Activated CD8-positive, alpha-beta memory T cell treated with anti-CD3 and anti-CD28 coated beads, Interleukin-2, amount 50 U/mL, for 1 hour (primary cell): ENCODE results near the gene BPIFB2.
"Not testable (repeated sequence)": the region's sequence is repeated elsewhere in the genome, so short reads cannot be mapped to it uniquely, and the experiment has no call there.

Experiments used
- DNase-seq: peaks from one replicate; pipeline ENCODE4 v3.0.0-alpha.2; 2020; ENCODE audit errors: extremely low read depth

The BPIFB2 gene

DNA sequence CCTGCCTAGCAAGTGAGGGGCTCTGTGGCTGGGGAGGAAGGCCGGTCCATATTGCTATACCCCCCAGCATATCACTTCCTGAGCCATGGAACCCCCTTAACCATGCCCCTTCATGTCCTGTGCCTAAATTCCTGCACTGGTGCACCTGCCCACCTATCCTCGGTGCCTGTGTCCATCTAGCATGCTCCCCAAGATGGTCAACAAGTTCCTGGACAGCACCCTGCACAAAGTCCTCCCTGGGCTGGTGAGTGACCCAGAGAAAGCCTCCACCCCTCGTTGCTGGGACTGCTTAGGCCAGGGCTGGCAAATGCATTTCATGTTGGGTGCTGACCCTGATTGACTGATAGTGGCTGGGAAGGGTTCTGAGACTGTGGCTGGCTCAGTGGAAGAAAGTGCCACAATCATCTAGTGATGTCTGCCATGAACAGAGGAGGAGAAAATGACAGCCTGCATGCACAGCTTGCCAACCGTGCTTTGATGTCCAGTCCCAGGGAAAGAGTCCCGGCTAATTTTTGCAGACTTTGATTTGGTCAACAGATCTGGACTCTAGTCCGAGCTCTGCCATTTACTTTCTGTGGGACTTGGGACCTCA lies 27.5 kb downstream of the BPIFB2 start:
- DNase-seq = no peak

DNA sequence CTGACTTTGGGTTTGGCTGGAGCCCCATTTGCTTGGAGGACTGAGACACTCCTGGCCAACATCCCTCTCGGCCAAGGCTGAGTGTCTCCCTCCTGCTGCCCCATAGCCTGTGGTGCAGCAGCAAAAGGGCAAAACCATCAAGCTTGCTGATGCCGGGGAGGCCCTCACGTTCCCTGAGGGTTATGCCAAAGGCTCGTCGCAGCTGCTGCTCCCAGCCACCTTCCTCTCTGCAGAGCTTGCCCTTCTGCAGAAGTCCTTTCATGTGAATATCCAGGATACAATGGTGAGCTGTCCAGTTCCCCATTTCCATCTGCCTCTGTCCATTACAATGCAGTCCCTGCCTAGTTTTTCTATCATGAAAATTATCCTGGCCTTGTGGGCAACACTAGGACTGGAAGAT lies 30.0 kb downstream of the BPIFB2 start:
- DNase-seq = no peak

DNA sequence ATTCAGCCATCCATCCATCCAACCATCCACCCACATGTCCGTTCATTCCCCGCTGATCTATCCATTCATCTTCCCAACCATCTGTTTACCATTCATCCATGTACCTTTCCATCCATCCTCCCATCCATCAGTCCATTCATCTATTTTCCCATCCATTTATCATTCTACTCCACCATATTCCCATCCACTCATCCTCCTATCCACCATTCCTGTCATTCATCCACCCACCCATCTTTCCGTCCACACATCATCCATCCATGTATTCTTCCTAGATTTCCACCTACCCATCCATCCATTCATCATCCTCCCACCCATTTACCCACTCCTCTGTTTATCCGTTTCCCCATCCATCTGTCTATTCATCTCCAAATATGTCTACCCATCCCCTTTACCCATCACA lies 30.7 kb downstream of the BPIFB2 start:
- no peak for DNase-seq

DNA sequence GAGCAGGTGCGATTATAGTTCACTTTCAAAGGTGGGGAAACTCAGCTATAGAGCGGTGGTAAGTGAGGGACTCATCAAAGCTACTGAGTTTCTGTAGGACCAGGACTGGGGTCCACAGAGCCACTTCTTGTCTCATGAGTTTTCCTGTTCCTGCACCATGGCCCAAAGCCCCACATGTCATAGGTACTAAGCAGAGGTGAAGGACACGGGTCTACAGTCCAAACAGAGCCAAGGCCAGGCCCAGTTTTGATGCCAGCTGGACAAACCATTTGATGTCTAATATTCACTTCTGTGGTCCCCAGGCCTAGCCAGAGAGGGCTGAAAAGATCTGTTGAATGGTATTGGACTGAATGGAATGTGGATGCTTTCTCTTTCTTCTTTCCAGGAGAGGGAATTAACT lies 34.9 kb downstream of the BPIFB2 start:
- DNase-seq = no peak

DNA sequence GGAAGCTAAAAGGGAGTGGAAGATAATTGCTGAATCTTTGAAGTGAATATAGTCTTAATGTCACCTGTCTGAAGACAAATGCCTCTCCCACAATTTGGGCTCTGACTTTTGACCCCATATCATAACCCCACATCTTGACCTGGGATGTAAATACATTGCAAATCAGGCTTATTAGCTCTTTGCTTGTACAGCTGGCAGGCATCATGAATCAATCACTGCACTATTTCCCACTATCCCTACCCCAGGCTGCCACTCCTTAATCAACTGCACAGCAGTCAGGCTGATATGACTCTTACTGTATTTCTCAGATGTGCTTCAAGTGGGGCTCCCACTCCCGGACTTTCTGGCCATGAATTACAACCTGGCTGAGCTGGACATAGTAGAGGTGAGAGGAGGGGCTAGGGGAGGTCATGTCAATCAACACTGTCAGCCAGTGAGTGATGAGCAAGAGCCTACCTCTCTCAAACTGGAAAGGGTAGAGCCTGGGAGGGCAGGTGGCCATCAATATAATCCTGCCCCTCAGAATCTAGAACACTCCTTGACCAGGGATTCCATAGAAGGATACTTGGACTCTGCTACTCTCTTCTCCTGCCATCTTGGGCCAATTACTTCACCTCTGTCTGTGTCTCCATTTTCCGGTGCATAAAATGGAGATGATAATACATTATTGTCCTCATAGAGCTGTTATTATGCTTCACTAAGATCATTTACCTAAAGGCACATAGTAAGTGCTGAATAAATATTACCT lies 35.7 kb downstream of the BPIFB2 start:
- DNase-seq = no peak

DNA sequence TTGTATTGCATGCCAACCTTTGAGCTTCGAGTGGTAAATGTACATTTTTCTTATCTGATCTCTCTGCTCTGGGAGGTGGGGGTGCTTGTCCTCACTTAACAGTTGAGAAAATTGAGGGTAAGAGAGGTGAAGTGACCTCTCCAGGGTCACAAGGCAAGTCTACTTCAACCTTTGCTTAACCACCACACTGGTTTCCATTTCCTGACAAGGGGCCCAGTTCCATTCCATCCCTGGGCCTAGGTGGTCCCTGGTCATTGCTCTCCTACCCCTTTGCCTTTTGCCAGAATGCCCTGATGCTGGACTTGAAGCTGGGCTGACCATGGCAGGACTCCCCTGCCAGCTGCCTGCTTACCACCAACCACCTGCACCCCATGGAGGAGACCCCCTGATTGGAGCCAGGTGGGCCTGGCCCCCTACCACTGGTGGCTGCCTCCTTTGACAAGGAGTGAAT lies 36.3 kb downstream of the BPIFB2 start:
- no peak for DNase-seq

DNA sequence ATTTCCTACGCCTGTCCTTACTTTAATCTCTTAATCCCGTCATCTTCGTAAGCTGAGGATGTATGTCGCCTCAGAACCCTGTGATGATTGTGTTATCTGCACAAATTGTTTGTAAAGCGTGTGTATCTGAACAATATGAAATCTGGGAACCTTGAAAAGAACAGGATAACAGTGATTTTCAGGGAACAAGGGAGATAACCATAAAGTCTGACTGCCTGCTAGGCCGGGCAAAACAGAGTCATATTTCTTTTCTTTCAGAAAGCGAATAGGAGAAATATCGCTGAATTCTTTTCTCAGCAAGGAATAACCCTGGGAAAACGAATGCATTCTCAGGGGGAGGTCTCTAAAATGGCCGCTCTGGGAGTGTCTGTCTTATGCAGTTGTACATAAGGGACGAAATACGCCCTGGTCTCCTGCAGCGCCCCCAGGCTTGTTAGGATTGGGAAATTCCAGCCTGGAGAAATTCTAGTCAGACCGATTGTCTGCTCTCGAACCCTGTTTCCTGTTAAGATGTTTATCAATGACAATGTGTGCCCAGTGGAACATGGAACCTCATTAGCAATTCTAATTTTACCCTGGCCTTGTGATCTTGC lies 37.7 kb downstream of the BPIFB2 start:
- DNase-seq = not testable (repeated sequence)

DNA sequence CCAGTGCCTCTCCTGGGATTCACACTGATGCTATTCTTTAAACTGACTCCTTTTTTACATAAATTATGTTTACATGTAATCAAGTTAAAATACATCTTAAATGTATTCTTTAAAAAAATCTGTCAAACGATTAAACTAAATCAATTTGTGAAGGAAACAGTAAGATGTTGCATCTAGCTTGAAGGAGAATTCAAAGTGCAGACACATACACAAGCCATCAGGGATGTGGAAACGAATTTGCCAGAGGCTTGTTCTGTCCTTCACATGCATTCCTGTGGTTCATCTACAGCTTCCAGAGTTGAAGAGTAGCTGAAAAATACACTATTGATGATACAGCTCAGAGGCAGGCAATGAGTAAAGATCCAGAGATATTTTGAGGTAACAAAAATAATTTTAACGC lies 38.9 kb downstream of the BPIFB2 start:
- DNase-seq = no peak

DNA sequence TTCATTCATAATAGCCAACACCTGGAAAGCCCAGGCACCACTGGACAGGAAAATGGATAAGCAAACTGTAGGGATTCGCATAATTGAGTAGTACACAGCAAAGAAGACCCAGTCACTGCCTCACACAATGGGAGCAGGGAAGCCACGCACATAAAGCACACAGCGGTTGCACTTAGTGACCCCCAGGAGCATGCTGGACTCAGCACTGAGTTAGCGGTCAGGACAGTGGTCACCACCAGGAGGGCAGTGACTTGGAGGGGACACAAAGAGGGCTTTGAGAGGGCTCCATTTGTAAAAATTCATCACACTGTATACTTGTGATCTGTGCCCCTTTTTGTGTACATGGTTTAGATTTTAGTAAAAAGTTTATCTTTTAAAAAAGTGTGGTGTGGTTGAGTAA lies 43.8 kb downstream of the BPIFB2 start:
- DNase-seq = no peak

DNA sequence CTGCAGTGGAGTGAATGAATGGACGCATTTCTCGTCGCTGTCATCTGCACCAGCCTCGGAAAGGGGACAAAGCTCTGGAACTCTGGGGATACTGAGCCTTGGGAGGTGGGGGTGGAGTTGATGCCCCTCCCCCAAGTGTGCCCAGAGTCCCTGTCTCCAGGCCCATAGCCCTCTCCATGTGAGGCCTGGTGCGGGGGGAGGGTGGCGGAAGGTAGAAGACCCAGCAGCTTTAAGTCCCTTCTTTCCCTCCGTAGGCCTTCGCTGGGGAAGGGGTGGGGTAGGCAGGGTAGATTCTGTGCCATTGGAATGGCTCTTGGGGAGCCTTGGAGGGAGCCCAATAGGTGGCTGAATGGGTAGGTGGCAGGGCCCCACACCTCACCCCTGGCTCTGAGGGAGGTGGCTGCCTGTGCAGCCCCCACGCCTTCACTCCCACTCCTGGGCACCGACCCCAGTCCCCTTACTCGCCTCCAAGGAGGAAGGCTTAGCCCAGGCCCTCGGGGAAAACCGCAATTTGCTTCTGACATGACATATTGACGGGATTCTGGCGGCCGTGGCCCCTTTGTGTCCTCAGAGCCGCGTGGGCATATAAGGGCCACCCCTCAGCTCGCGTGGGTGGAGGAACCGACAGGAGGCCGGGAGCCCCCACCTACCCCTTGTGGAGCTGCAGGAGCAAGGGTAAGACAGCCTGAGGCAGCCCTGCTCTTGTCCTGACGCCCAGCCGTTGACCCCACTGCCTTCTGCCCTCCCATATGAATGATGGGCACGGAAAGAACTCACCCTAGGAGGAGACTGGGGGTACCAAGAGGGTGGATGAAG lies 46.0 kb downstream of the BPIFB2 start, which contains the start of gene BPIFB3:
BPIFB3 (plus strand) TSS at position 613 of the 816 bp plus-strand sequence. CDS start 1,533 bp downstream, outside the sequence.
- no peak for DNase-seq

DNA sequence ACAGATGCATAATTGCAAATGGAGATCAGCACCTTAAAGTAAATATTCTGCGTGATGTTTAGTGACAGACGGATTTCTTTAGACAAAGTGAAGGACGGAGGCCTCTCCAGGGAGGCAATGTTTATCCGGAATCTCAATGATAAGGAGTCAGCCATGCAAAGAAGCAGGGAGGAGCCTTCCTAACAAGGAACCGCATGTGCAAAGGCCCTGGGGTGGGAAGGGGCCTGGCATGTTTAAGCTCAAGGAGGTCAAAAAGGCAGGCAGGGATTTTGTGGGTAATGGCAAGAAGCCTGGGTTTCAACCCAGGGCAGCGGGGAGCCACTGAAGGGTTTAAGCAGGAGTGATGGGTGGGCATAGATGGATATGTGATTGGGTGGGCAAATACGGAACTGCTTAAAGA lies 46.9 kb downstream of the BPIFB2 start:
- no peak for DNase-seq

DNA sequence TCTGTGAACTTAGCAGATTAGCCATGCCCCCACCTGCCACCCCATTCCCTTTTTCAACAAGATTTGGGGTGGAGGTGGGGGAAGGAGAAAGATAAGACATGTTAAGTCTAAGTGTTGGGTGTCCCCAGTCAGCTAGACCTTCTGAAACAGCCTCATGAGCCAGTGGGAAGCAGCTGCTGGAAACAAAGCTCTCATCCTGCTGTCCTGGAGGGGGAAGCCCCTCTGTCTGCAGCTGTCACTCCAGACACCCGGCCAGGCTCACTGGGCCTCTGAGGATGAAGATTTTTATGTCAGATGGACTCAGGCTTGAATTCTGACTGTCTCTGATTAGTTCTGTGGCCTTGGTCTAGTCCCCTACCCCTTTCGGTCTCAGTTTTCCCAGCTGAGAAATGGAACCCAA lies 47.3 kb downstream of the BPIFB2 start:
- no peak for DNase-seq

DNA sequence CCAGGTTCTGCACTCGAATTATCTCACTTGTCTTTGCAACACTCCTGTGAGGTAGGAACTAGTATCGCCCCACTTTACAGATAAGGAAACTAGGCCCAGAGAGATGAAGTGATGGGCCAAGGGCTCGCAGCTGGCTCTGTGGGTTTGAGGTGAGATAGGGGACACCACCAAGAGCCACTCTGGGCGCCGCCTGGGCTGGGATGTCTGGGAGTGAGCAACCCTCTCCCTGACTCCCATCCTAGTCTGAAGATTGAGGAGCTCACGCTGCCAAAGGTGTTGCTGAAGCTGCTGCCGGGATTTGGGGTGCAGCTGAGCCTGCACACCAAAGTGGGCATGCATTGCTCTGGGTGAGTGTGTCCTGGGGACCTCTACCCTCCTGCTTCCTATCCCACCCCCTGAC lies 51.6 kb downstream of the BPIFB2 start:
- no peak for DNase-seq

DNA sequence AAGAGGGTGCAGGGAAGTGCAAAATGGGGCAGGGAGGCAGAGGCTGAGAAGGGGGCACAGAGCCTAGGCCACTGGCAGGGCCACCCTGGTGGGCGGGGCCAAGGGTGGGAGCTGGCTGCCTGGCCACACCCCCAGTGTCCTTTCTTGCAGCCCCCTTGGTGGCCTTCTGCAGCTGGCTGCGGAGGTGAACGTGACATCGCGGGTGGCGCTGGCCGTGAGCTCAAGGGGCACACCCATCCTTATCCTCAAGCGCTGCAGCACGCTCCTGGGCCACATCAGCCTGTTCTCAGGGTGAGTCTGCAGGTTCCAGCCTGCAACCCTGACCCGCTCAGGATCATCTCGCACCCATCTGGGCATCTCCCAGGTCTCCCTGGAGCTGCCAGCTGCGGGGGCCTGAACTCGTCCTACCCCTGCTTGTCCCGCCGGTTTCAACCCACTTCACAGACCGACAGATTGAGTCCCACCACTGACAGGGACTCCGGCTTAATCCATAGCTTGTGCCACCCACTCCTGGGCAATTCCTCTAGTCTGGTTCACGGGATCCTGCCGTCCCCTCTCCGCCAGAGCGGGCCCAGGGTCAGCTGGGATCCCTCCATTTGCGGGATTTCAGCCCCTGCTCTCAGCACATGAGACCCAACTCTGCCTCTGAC lies 52.4 kb downstream of the BPIFB2 start:
- no peak for DNase-seq

DNA sequence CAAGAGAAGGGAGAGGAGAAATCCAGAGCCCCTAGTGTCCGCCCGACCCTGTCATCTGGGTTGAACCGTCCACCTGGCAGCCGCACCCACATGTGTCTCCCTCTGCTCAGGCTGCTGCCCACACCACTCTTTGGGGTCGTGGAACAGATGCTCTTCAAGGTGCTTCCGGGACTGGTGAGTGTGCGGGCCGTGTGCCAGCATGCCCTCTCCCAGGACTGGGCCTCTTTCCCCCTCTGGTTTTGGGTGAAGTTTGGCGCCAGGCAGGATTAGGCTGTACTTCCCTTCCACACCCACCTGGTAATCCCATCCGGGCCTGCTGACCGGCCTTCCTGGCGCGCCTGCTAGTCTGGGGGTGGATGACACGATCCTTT lies 54.1 kb downstream of the BPIFB2 start:
- no peak for DNase-seq

DNA sequence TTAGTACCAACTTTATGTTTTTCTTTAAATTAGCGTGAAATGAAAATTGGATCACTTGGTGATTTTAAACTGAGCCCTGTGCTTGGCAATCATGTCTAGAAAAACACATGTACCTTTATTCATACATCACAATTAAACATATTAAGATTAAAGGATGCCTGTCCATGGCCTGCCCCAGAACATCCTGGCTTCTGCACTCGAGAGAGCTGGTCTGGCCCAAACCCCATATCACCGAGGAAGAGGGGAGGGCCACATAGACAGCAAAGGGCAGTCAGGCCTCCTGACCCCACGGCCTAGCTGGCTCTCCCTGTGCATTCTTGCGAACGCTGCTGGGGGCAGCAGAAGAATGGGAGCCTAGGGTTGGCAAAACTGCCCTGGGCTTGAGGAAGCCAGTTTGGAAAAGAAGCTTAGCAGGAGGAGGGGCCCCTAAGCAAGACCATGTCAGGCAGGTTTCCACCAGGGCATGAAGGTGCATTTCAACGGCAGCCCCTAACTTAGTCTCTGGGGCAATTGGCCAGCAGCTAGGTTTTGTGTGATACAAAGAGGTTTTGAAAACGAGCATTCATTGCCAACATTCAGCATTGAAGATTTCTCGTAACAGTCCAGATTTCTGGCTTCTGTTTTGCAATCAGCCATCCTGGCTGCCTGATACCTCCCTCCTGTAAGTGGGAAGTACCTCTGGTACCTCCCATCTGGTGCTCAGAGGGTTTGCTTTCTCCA lies 54.8 kb downstream of the BPIFB2 start:
- no peak for DNase-seq

DNA sequence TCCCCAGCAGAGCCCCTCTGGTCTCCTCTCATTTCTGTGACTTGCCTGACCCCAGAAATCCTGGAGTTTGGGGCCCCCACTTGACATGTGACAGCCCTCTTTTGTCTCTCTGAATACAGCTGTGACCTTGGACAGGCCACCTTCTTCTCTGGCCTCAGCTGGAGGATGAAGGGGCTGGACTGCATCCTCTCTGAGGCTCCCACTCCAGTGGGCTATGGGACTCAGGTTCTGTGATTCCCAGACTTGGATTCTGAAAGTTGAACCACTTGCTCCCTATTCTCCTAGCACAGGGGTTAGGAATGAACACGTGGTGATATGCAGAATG lies 55.3 kb downstream of the BPIFB2 start:
- no peak for DNase-seq

DNA sequence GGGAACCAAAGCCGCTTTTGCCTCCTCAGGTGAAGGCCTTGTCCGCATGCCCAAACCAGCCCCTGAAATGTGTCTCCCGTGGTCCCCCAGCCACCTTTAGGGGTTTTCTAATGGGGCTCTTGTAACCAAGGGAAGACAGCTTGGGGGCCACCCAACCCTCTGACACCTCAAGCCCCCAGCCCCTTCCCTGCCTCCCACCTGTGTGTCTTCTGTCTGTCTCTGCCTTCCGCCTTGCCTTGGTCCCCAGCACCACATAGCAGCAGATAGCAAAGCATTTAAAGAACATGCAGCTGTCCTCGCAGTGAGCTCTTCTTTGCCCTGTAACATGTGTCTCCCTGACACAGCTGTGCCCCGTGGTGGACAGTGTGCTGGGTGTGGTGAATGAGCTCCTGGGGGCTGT lies 55.8 kb downstream of the BPIFB2 start:
- DNase-seq = no peak

DNA sequence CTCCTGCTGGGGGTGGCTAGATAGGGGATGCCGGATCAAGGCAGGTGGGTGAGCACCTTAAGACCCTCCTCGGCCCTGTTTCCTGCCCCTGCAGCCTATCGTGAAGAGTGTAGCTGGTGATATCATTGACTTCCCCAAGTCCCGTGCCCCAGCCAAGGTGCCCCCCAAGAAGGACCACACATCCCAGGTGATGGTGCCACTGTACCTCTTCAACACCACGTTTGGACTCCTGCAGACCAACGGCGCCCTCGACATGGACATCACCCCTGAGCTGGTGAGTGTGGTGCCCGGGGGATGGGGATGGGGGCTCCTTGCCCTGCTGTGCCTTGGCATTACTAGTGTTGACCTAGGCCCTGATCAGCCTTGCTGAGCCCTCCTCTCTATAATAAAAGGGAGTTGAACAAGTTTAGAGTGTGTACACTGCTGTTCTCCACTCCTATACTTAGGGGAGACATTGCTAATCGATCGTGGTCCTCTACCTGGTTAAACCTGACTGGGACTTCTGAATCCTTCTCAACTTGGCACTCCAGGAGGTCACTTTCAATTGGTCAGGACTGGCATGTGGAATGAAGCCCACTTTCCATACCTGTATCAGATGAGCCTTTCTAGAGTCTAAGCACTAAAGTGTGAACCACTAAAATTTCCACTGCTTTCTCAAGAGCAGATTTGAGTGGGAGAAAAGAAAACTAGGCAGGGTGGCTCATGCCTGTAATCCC lies 57.2 kb downstream of the BPIFB2 start:
- DNase-seq = no peak

DNA sequence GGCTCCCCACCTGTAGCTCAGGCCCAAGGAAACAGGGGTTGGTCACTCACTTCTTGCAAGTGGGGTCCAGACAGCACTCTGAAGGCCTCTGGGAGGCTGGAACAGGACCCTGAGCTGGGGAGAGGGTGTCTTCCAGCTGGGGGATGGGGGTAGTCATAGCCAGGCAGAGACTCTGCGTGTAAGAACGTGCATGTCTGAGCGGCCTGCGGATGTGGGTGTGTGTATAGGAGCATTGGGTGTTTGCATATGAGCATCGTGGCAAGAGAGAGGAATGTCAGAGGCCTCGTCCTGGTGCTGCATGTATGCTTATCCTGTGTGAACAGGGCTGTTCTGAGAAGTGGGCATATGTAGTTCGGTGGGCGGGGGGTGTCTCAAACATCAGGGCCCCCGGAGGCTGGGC lies 58.3 kb downstream of the BPIFB2 start:
- no peak for DNase-seq

DNA sequence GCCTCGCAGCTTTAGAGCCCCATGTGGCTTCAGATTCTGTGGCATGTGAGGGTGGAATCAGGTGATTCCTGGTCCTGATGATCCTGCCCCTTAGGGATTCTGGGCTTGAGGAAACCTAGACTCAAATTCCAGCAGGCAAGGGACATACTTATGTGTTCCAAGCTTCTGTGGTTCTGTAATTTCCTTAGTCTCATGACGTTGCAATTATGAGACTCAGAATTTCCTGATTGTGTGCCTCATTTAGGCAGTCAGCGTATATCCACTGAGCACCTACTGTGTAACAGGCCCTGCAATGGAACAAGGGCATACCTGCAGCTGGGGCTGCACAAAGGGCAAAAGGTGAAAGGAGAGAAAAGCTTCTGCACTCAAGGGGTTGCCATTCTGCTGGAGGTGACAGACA lies 60.3 kb downstream of the BPIFB2 start:
- no peak for DNase-seq
